Astrocyte of the cerebellum (primary cell): ENCODE measurements around the gene CAMKK1.

Experiments used
- DNase-seq: peaks from one replicate; pipeline ENCODE4 v3.0.0-alpha.2; 2011; ENCODE audit warnings: low read depth
- H3K4me3 ChIP-seq: 2 replicates; pipeline ENCODE4 v1.5.1; 2011; ENCODE audit warnings: mild to moderate bottlenecking, low read depth, low read length, moderate library complexity
- in situ Hi-C: cut with HindIII; loops from 2 replicates; pipeline ENCODE4 v1.10.0; 2017; ENCODE audit warnings: low sequenced_read_pairs
- TF ChIP-seq, protein P1 (sequence below): IDR thresholded peaks from 2 replicates; pipeline ENCODE4 v1.5.1; 2012; ENCODE audit warnings: low read length, low read depth, moderate library complexity, mild to moderate bottlenecking; ENCODE audit errors: missing control alignments

The CAMKK1 gene

DNA sequence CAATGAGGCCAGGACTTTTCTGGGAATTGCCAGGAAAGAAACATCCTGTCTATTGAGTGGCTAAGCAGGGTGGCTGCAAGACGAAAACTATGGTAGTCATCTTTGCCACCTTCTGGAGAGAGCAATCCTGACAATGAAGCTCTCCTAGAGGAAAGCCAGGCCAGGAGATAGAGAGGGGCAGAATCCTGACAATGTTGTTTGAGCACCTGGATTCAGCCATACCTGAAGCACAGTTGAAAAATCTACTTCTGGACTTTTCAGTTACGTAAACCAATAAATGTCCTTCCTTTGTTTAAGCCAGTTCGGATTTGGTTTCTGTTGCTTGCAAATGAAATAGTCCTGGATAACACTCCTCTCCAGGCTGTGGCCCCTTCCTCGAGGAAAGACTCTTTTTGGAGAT is 14.0 kb upstream of the CAMKK1 start:
- no peak for DNase-seq
- TF ChIP-seq, protein P1, sequence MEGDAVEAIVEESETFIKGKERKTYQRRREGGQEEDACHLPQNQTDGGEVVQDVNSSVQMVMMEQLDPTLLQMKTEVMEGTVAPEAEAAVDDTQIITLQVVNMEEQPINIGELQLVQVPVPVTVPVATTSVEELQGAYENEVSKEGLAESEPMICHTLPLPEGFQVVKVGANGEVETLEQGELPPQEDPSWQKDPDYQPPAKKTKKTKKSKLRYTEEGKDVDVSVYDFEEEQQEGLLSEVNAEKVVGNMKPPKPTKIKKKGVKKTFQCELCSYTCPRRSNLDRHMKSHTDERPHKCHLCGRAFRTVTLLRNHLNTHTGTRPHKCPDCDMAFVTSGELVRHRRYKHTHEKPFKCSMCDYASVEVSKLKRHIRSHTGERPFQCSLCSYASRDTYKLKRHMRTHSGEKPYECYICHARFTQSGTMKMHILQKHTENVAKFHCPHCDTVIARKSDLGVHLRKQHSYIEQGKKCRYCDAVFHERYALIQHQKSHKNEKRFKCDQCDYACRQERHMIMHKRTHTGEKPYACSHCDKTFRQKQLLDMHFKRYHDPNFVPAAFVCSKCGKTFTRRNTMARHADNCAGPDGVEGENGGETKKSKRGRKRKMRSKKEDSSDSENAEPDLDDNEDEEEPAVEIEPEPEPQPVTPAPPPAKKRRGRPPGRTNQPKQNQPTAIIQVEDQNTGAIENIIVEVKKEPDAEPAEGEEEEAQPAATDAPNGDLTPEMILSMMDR, result no peak
- no peak overlapping the region for H3K4me3 ChIP-seq
- in situ Hi-C loops, result loop anchor here (5.0 kb wide), 1 partner anchor 50 kb away; no protein-coding TSS in a partner anchor

- in situ Hi-C loops, result loop anchor here (5.0 kb wide), 1 partner anchor 52 kb away; no protein-coding TSS in a partner anchor
- TF ChIP-seq, protein P1, result no peak
- no peak overlapping the region for H3K4me3 ChIP-seq
- no peak for DNase-seq
These were observed 12.2 kb upstream of the CAMKK1 start for GRCh38 chr17:3905017-3905520.

DNA sequence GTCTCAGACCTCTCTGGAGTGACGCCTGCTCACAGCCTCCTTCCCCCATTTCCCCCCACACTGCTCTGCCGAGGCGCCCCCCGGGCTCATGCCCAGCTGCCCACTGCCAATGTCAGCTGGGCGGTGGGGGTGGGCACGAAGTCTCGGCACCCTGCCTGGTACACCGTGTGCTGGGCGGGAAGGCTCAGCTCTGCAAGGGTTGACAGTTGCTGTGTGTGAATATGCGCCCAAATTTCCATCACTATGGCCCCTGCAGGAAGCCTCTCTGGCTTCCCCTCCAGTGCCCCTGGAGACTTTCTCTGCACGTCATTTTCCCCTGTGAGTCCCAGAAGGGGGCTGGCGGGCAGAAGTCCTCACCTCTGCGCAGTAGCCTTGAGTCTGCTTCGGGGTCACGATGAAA is 11.6 kb upstream of the CAMKK1 start:
- TF ChIP-seq, protein P1, result no peak
- no peak for DNase-seq
- H3K4me3 ChIP-seq, result no peak overlapping the region
- in situ Hi-C loops, result no loop called here

- TF ChIP-seq, protein P1, result no peak
These were observed 11.0 kb upstream of the CAMKK1 start for GRCh38 chr17:3903881-3904290.

DNA sequence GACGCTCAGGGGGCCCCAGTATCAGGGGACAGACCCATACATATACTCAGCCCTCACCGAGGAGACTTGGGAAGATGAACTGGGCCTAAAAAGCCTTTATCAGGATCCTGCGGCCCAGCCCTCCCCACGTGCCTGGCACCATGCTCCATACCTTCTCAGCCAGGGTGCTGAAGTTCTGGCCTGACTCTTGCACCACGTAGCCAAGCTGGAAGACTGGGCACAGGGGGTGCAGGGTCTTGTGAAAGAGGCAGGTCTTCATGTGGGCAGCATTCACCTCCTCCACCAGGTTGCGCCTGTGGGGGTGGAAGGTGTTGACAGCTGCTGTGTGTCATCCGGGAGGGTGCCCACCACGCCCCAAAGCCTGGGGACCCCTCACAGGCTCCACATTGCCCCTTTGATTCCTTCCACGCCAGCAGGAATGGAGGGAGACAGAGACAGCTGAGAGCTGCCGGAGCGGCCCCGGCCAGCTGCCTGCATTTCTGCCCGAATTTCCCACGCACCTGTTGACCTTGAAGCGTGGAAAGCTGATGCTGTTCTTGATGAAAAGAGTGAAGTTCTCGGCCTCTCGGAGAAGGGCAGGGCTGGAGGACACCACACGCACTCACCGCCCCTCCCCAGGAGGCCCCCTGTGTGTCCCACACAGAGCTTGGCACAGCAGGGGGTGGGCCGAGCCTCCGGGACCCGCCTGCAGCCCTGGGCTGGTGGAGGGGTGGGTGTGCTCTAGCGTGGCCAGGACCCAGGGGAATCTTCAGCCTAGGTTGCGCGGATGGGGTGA is 10.4 kb upstream of the CAMKK1 start:
- in situ Hi-C loops, result no loop called here
- TF ChIP-seq, protein P1, result no peak
- no peak for DNase-seq
- no peak overlapping the region for H3K4me3 ChIP-seq

More at GRCh38 chr17:3903881-3904290, 11.0 kb upstream of the CAMKK1 start:
- no peak for DNase-seq
- no peak overlapping the region for H3K4me3 ChIP-seq
- in situ Hi-C loops, result no loop called here

DNA sequence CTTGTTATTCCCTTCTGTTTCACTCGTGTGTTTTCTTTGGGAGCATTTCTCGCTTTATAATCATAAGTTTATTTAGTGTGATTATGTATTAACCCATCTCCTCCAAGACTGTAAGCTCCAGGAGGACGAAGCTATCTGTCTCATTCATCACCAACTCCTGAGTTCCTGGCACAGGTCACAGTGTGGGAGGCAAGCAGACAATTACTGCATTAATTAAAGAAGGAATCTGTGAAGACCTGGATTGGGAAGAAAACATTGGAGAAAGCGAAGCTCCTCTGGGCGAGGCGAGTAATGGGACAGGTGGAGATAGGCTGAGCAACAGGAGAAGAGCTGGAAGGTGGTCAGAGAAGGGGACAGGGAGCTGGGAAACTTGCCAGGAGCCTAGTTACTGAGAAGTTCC is 7.8 kb upstream of the CAMKK1 start:
- H3K4me3 ChIP-seq, result no peak overlapping the region
- TF ChIP-seq, protein P1, result no peak
- DNase-seq, result no peak
- in situ Hi-C loops, result no loop called here
